Head of caudate nucleus (tissue), 42 donors: ENCODE measurements around the gene RGL1.
A peak's percentile ranks its signal among the peaks of the same experiment; 100 is the strongest.

Source experiments
- DNase-seq, 42 donors: peaks; one replicate each; pipeline versions ENCODE4 v3.0.0 to v3.0.0-alpha.2; 2020 to 2021; ENCODE audit warnings: mixed read lengths in 7 of 42
- intact Hi-C: fragments of 100-400 bp; cut with DNase I; formaldehyde crosslinking; loops from one replicate; pipeline ENCODE4 v1.15.0; 2022

RGL1 gene

DNA sequence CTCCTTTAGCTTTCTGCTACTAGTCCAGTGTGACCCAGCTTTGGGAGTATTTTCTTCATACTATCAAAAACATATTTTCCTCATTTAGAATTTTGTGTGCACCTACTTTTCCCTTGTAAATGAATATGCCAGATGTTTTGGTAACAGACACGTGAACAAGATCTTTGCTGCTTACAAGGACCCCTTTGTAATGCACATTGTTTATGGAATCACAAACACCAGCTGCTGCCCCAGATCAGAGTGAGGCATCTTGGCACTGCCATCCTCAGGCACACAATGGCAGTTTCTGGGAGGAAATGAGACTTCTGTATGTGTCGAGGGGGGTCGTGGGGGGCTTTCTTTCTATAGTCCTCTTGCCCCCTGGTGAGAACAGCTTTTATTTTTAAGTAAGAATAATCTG lies 115.7 kb downstream of the RGL1 start:
- intact Hi-C loops: loop anchor here (5.0 kb wide), 1 partner anchor 117 kb away; the partner anchor contains the start of gene COLGALT2
- DNase-seq: peak; percentile 42 to 90 (median 80)

DNA sequence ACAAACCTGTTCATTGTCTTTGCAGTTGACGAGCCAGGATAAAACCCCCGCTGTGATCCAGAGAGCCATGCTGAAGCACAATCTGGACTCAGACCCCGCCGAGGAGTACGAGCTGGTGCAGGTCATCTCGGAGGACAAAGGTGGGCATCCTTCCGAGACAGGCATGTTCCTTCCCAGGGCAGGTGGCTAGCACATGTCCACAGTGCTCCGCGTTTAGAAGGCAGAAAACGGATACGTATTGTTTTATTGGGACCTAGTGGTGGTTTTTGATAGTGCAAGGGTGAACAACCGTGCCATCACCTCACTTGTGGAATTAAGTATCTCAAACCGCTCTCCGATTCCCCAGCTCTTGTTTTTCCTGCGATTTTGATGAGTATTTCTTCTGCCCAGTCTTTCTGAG lies 117.3 kb downstream of the RGL1 start:
- intact Hi-C loops: loop anchor here (5.0 kb wide), 1 partner anchor 115 kb away; the partner anchor contains the start of gene COLGALT2
- DNase-seq: no peak

DNA sequence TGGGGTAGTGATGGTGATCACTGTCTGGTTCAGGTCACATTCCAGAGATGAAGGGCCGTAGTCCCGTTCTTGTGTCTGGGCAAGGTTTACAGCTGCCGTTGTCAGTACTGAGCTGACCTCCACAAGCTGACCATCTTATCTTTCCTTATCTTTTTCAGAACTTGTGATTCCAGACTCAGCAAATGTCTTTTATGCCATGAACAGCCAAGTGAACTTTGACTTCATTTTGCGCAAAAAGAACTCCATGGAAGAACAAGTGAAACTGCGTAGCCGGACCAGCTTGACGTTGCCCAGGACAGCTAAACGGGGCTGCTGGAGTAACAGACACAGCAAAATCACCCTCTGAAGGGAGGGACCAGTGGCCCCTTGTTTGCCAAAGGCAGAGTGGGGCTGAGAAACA lies 121.0 kb downstream of the RGL1 start:
- intact Hi-C loops: no loop called here
- DNase-seq: no peak

- DNase-seq: no peak
Observed at GRCh38 chr1:183926983-183927382, 122.1 kb downstream of the RGL1 start.

DNA sequence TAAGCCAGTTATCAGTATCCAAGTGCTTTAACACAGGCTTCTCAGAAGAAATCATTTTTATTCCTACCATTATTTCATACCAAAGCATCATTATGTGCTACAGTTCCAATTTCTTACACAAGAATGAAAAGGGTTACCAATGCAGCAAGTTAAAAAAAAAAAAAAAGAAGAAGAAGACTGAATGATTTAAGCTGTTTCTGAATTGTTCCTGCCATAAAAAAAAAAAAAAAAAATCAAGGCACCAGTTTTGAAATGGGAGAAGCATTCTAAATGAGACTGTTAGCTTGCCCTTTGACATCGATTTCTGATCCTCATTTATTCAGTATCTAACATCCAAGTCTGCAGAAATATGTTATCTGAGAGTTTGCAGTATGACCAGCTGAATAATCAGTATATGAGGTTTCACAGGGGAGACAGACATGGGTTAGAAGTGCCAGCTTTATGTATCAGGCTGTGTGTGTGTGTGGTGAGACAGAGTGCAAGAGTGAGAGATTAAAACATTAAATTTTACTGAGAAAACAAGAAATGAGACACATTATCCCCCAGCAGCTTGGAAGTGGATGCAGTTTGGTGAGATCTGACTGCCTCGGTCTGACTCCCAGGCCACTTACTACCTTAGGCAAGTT lies 126.8 kb downstream of the RGL1 start:
- DNase-seq: no peak
- intact Hi-C loops: no loop called here

More at GRCh38 chr1:183926983-183927382, 122.1 kb downstream of the RGL1 start:
- intact Hi-C loops: no loop called here

- intact Hi-C loops: no loop called here
- DNase-seq: peak; percentile 63 to 95 (median 83)
Observed at GRCh38 chr1:183932412-183932811, 127.5 kb downstream of the RGL1 start.

- no peak for DNase-seq
- intact Hi-C loops: no loop called here
Observed at GRCh38 chr1:183933528-183934179, 128.7 kb downstream of the RGL1 start.

GRCh38 chr1:183934314-183934713 lies 129.4 kb downstream of the RGL1 start:
- intact Hi-C loops: no loop called here
- DNase-seq: no peak

DNA sequence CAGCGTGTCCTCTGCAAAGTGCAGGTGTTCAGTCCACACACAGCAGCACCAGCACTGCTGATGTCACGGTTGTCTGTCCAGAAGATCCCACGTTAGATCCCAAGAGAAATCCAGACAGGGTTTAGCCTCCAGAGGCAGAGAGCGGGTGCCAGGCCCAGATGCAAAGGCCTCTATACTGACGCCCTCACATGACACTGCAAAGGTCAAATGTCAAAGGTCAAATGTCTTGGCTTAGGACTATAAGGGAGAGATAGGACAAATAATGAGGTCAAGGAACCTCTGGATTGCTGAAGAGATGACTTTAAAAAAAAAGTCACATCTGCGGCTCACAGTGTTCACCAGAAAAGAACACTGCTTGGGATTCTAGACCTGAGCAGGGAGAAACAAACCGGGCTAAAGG lies 131.1 kb downstream of the RGL1 start:
- no peak for DNase-seq
- intact Hi-C loops: no loop called here

- no peak for DNase-seq
- intact Hi-C loops: no loop called here
Observed at GRCh38 chr1:183936791-183937190, 131.9 kb downstream of the RGL1 start.

DNA sequence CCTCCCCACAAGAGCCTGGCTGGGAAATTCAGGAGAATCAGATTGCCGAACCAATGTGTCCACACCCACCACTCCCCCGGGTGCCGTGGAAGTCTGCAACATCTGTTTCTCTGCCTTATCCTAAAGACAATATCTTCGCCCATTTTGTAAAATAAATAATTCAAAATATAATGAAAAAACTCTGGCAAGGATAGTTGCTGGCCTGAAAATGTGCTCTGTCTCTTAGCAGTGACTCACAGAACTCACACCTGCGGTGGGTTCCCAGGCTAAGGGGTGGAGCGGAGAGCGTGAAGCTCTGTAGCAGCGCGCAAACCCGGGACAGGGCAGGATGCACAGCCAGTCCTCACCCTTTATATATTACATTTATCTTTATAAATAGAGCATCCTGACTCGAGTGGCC lies 132.7 kb downstream of the RGL1 start:
- intact Hi-C loops: no loop called here
- DNase-seq: no peak

DNA sequence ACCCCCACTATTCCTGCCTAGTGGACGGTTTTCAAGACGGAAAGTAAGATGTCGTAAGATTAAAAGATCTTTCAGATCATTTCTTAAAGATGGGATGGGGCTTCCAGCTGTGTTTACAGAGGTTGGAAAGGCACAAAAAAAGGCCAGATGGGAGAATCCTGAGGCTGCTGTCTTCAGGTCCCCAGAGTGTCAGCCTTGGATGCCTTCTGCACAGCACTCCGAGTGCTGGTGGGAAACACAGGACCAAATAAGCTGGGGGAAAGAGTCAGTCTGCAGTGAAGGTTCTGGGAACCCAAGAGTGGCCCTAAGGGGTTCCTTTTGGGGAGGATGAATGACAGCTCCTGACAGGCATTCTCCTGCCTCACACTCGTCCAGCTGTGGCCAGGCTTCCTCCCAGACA lies 136.1 kb downstream of the RGL1 start:
- DNase-seq: no peak
- intact Hi-C loops: no loop called here

- intact Hi-C loops: no loop called here
- peak in 1 of 42 donors; percentile 40 for DNase-seq
Observed at GRCh38 chr1:183942933-183943693, 138.2 kb downstream of the RGL1 start.

- intact Hi-C loops: no loop called here
- DNase-seq: no peak
Observed at GRCh38 chr1:183945428-183946319, 140.8 kb downstream of the RGL1 start.

DNA sequence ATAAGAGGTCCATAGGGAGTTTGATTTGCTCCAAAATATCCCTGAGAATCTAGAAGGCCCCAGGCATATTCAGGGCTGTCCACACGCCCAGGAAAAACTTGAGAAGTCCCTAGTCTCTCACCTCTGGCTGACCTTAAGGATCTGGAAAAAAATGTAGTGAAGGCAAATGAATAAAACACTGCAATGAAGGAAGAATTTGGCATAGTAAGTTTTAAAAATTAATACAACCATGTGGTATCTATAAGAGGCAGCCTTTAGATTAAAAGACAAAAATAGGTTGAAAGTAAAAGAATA lies 141.3 kb downstream of the RGL1 start:
- intact Hi-C loops: no loop called here
- DNase-seq: no peak

DNA sequence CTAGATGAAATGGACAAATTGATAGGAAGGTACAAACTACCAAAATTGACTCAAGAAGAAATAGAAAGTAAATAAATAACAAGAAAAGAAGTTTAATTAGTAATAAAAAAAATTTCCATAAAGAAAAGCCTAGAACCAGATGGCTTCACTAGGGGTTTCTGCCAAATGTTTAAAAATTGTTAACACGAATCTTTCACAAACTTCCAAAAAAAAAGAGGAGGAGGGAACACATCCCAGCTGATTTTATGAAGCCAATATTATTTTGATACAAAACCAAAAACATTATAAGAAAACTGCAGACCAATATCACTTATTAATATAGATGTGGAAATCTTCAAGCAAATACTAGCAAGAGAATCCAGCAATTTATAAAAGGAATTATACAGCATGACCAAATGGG lies 143.1 kb downstream of the RGL1 start:
- intact Hi-C loops: no loop called here
- DNase-seq: no peak

- no peak for DNase-seq
- intact Hi-C loops: no loop called here
Observed at GRCh38 chr1:183952101-183952500, 147.2 kb downstream of the RGL1 start.

DNA sequence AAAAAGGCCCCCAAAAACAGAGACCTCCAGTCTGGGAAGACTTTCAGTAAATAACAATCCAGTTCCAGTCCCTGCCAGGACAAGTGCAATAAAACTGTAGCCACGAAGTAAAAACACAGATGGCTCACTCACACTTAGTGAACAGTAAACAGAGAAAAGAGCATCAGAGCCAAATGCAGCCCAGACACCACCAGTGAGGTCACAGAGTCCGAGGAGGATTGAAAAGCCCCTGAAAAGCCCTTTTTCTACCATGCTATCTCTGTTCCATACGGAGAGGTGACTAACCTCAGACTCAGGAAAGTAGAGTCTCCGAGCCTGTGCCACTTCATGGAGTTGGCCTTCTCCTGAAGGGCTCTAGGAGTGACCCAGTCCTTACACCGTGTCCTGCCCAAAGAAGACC lies 148.1 kb downstream of the RGL1 start:
- intact Hi-C loops: no loop called here
- no peak for DNase-seq

- intact Hi-C loops: no loop called here
- no peak for DNase-seq
Observed at GRCh38 chr1:183954496-183954895, 149.6 kb downstream of the RGL1 start.
